Osteoblast (primary cell): ENCODE results near the gene DCST2. TPM values are rescaled to one million over a fixed set of nuclear protein-coding genes. Genes with fewer than 3 reads are reported as not detected.

ENCODE experiments used
- DNase-seq: peaks from one replicate; pipeline ENCODE4 v3.0.0; 2011; ENCODE audit warnings: low spot score, mixed read lengths; ENCODE audit not compliant: insufficient read length; ENCODE audit errors: missing footprints
- H2AFZ ChIP-seq: 2 replicates; pipeline ENCODE4 v1.6.0; 2011; ENCODE audit warnings: mild to moderate bottlenecking, low read length
- H3K27ac ChIP-seq: 2 replicates; pipeline ENCODE4 v1.5.1; 2011; ENCODE audit warnings: mild to moderate bottlenecking, low read depth, low read length, moderate library complexity
- H3K27me3 ChIP-seq: 2 replicates; pipeline ENCODE4 v1.6.0; 2012; ENCODE audit warnings: mild to moderate bottlenecking, control low read depth, inconsistent platforms, low read length, moderate library complexity; ENCODE audit not compliant: insufficient read depth
- H3K36me3 ChIP-seq: 2 replicates; pipeline ENCODE4 v1.5.1; 2011; ENCODE audit warnings: mild to moderate bottlenecking, low read length, control low read depth, moderate library complexity; ENCODE audit not compliant: insufficient read depth
- H3K4me1 ChIP-seq: 2 replicates; pipeline ENCODE4 v1.5.1; 2011; ENCODE audit warnings: mild to moderate bottlenecking, low read length, control low read depth, moderate library complexity; ENCODE audit not compliant: insufficient read depth
- H3K4me2 ChIP-seq: 2 replicates; pipeline ENCODE4 v1.6.0; 2011; ENCODE audit warnings: mild to moderate bottlenecking, low read length; ENCODE audit not compliant: insufficient read depth
- H3K4me3 ChIP-seq: fragments of 200-600 bp; sonication (generic); 3 replicates; pipeline ENCODE4 v1.5.1; 2012; ENCODE audit warnings: mild to moderate bottlenecking, low read length, inconsistent platforms; ENCODE audit not compliant: insufficient read depth
- H3K79me2 ChIP-seq: 2 replicates; pipeline ENCODE4 v1.6.0; 2012; ENCODE audit warnings: mild to moderate bottlenecking, low read length, control low read depth, inconsistent platforms; ENCODE audit not compliant: insufficient read depth
- H3K9me3 ChIP-seq: 2 replicates; pipeline ENCODE4 v1.5.1; 2011; ENCODE audit warnings: low read depth, low read length, control low read depth
- H4K20me1 ChIP-seq: 2 replicates; pipeline ENCODE4 v1.6.0; 2012; ENCODE audit warnings: mild to moderate bottlenecking, low read length, control low read depth; ENCODE audit not compliant: insufficient read depth
- CTCF ChIP-seq: IDR thresholded peaks from 2 replicates; pipeline ENCODE4 v1.5.1; 2011; ENCODE audit warnings: mild to moderate bottlenecking, low read depth, low read length, moderate library complexity; ENCODE audit errors: extremely low read depth
- total RNA-seq: library from RNA; depleted of rRNA; stranded (reverse); fragments of >200 nt; gene quantifications from 2 replicates; pipeline ENCODE4 v1.2.3, GENCODE V29; 2012

Gene DCST2
- total RNA-seq, 1 donor: not detected

GRCh38 chr1:155029513-155030242, 3.9 kb downstream of the DCST2 start:
- H3K79me2 ChIP-seq: no peaks in the 10 kb centered on the region

GRCh38 chr1:155026588-155026987, 7.0 kb downstream of the DCST2 start:
- Histone ChIP-seq H2AFZ (no peak overlapping the region), H3K4me3 (no peak overlapping the region), H3K27me3 (no peaks in the 10 kb centered on the region), H3K9me3 (no peaks in the 10 kb centered on the region), H3K4me1 (no peaks in the 10 kb centered on the region), H3K27ac (no peak overlapping the region), H3K4me2 (no peak overlapping the region), H4K20me1 (no peaks in the 10 kb centered on the region), H3K36me3 (no peaks in the 10 kb centered on the region), H3K79me2 (no peaks in the 10 kb centered on the region)
- DNase-seq: no peak
- no peak for TF ChIP-seq CTCF

More at GRCh38 chr1:155029513-155030242, 3.9 kb downstream of the DCST2 start:
- Histone ChIP-seq H4K20me1 (no peaks in the 10 kb centered on the region), H3K4me3 (no peak overlapping the region), H3K27ac (no peak overlapping the region), H3K4me1 (no peaks in the 10 kb centered on the region), H3K27me3 (peaks cover 3% of the 10 kb centered on the region), H3K9me3 (no peaks in the 10 kb centered on the region), H2AFZ (no peak overlapping the region), H3K4me2 (no peak overlapping the region), H3K36me3 (no peaks in the 10 kb centered on the region)
- no peak for TF ChIP-seq CTCF
- no peak for DNase-seq

- Histone ChIP-seq H2AFZ (no peak overlapping the region), H3K4me3 (no peak overlapping the region), H3K4me2 (no peak overlapping the region), H3K27me3 (no peaks in the 10 kb centered on the region), H3K9me3 (no peaks in the 10 kb centered on the region), H3K36me3 (no peaks in the 10 kb centered on the region), H3K27ac (no peak overlapping the region), H3K4me1 (no peaks in the 10 kb centered on the region), H4K20me1 (no peaks in the 10 kb centered on the region), H3K79me2 (no peaks in the 10 kb centered on the region)
- no peak for TF ChIP-seq CTCF
- DNase-seq: no peak
Measured at GRCh38 chr1:155026154-155026553, 7.4 kb downstream of the DCST2 start.

GRCh38 chr1:155024315-155024714, 9.3 kb downstream of the DCST2 start:
- Histone ChIP-seq H3K4me3 (no peak overlapping the region), H3K9me3 (no peaks in the 10 kb centered on the region), H3K79me2 (no peaks in the 10 kb centered on the region), H3K4me1 (no peaks in the 10 kb centered on the region), H4K20me1 (no peaks in the 10 kb centered on the region), H2AFZ (no peak overlapping the region), H3K27ac (no peak overlapping the region), H3K4me2 (no peak overlapping the region), H3K36me3 (no peaks in the 10 kb centered on the region), H3K27me3 (no peaks in the 10 kb centered on the region)
- no peak for DNase-seq
- no peak for TF ChIP-seq CTCF
